HCT116 (cell line): Measurements from ENCODE around the gene MMD2. TPM values are rescaled to one million over a fixed set of nuclear protein-coding genes. Genes with fewer than 3 reads are reported as not detected.

Experiments used
- ATAC-seq: fragments of 200-7000 bp; cut with Tn5 transposase; 2 replicates; pipeline ENCODE4 v1.9.1; 2020; ENCODE audit warnings: mild to moderate bottlenecking, moderate library complexity
- BruUV-seq: library from RNA; stranded (reverse); fragments of 400-500 nt; replicated peaks from 2 replicates; lab custom pipeline; 2021; lab: Mats Ljungman, UMichigan
- CTCF ChIA-PET: fragments of 300-600 bp; sonication (Branson Sonifier 250); formaldehyde crosslinking; loops from one replicate; lab custom pipeline; 2021; ENCODE audit warnings: antibody characterized with exemption; lab: Charles Lee
- POLR2A ChIA-PET: fragments of 300-600, 350-600 bp; sonication (Branson Sonifier 250); formaldehyde crosslinking; loops from one replicate; lab custom pipeline; 2021; ENCODE audit warnings: antibody characterized with exemption; lab: Charles Lee
- RAD21 ChIA-PET, 2 experiments: fragments of 300-600 bp; sonication (Branson Sonifier 250); formaldehyde crosslinking; loops; one replicate each; lab custom pipeline; 2023; ENCODE audit warnings: low total read pairs in 2 of 2; ENCODE audit not compliant: uncharacterized antibody in 2 of 2, unreplicated experiment in 2 of 2, low non-redundant PET in 1 of 2; lab: Charles Lee
- DNase-seq: peaks from one replicate; pipeline ENCODE4 v3.0.0-alpha.2; 2010; ENCODE audit warnings: low read depth, low spot score
- H2AFZ ChIP-seq: fragments of 200-600 bp; shearing (Covaris generic), sonication (generic); 2 replicates; pipeline ENCODE4 v1.6.1; 2017; ENCODE audit warnings: low read depth, mixed run types, mixed read lengths, antibody characterized with exemption, low read length; ENCODE audit not compliant: poor library complexity, severe bottlenecking
- H3K27ac ChIP-seq: 2 replicates; pipeline ENCODE4 v1.5.1; 2012; ENCODE audit warnings: low read depth, low read length
- H3K27me3 ChIP-seq: fragments of 200-600 bp; sonication (generic); 2 replicates; pipeline ENCODE4 v1.6.1; 2016; ENCODE audit warnings: mixed run types, low read length, mixed read lengths; ENCODE audit not compliant: insufficient read depth
- H3K36me3 ChIP-seq, 2 experiments: fragments of 200-500 bp in 1 of 2; fragments of 200-600 bp in 1 of 2; sonication (Bioruptor generic) in 1 of 2; sonication (generic) in 1 of 2; 2 replicates each; pipeline versions ENCODE4 v1.5.1 to v1.6.1; 2014 to 2016; ENCODE audit warnings: low read length in 2 of 2, inconsistent platforms in 1 of 2, mixed read lengths in 1 of 2, mixed run types in 1 of 2; ENCODE audit not compliant: insufficient read depth in 2 of 2, control insufficient read depth in 1 of 2
- H3K4me1 ChIP-seq, 2 experiments: fragments of 200-600 bp in 1 of 2; sonication (generic) in 1 of 2; 2 replicates each; pipeline versions ENCODE4 v1.5.1 to v1.6.1; 2012 to 2017; ENCODE audit warnings: low read length in 2 of 2, inconsistent platforms in 1 of 2, mild to moderate bottlenecking in 1 of 2, mixed read lengths in 1 of 2, mixed run types in 1 of 2, moderate library complexity in 1 of 2; ENCODE audit not compliant: insufficient read depth in 2 of 2, control insufficient read depth in 1 of 2
- H3K4me2 ChIP-seq: fragments of 200-600 bp; sonication (generic); 2 replicates; pipeline ENCODE4 v1.6.1; 2017; ENCODE audit warnings: mixed run types, low read length, mixed read lengths
- H3K4me3 ChIP-seq, 2 experiments: fragments of 200-600 bp in 1 of 2; sonication (generic) in 1 of 2; replicated peaks in 1 of 2; 2 replicates each; pipeline ENCODE4 v1.5.1; 2011 to 2016; ENCODE audit warnings: low read length in 2 of 2, control low read depth in 1 of 2, low read depth in 1 of 2, mild to moderate bottlenecking in 1 of 2, mixed read lengths in 1 of 2, mixed run types in 1 of 2
- H3K79me2 ChIP-seq: fragments of 200-600 bp; sonication (generic); 2 replicates; pipeline ENCODE4 v1.6.1; 2017; ENCODE audit warnings: mild to moderate bottlenecking, mixed run types, low read length, moderate library complexity, mixed read lengths; ENCODE audit not compliant: insufficient read depth
- H3K9ac ChIP-seq: fragments of 200-600 bp; sonication (generic); 2 replicates; pipeline ENCODE4 v1.6.1; 2016; ENCODE audit warnings: low read length, mixed read lengths
- H3K9me2 ChIP-seq: fragments of 200-600 bp; sonication (generic), shearing (Covaris generic); 2 replicates; pipeline ENCODE4 v1.6.1; 2017; ENCODE audit warnings: mixed run types, mild to moderate bottlenecking, moderate library complexity; ENCODE audit not compliant: insufficient read depth
- H3K9me3 ChIP-seq, 2 experiments: fragments of 200-500 bp in 1 of 2; fragments of 200-600 bp in 1 of 2; sonication (Bioruptor generic) in 1 of 2; sonication (generic) in 1 of 2; 2 replicates each; pipeline ENCODE4 v1.6.1; 2014 to 2017; ENCODE audit warnings: low read length in 2 of 2, mixed read lengths in 2 of 2, inconsistent platforms in 1 of 2, low read depth in 1 of 2, mild to moderate bottlenecking in 1 of 2, mixed run types in 1 of 2, moderate library complexity in 1 of 2; ENCODE audit not compliant: control insufficient read depth in 1 of 2, insufficient read depth in 1 of 2
- H4K20me1 ChIP-seq: fragments of 200-600 bp; sonication (generic), shearing (Covaris generic); 2 replicates; pipeline ENCODE4 v1.6.1; 2017; ENCODE audit warnings: mixed run types, mild to moderate bottlenecking, moderate library complexity; ENCODE audit not compliant: insufficient read depth
- CBX3 ChIP-seq: IDR thresholded peaks from 2 replicates; pipeline ENCODE4 v1.6.1; 2012; ENCODE audit warnings: low read depth
- EGR1 ChIP-seq: IDR thresholded peaks from 2 replicates; pipeline ENCODE4 v1.6.1; 2012; ENCODE audit warnings: low read depth
- ELF1 ChIP-seq: IDR thresholded peaks from 2 replicates; pipeline ENCODE4 v1.6.1; 2012; ENCODE audit warnings: low read depth, borderline replicate concordance
- FOSL1 ChIP-seq: IDR thresholded peaks from 2 replicates; pipeline ENCODE4 v1.6.1; 2012; ENCODE audit warnings: low read depth
- JUND ChIP-seq: IDR thresholded peaks from 2 replicates; pipeline ENCODE4 v1.6.1; 2012
- POLR2A ChIP-seq: IDR thresholded peaks from 2 replicates; pipeline ENCODE4 v1.7.0; 2011; ENCODE audit warnings: borderline replicate concordance; ENCODE audit not compliant: insufficient read depth, insufficient read length; ENCODE audit errors: extremely low read depth
- RAD21 ChIP-seq: IDR thresholded peaks from 2 replicates; pipeline ENCODE4 v1.6.1; 2012; ENCODE audit warnings: low read depth, mild to moderate bottlenecking
- SIN3A ChIP-seq: IDR thresholded peaks from 2 replicates; pipeline ENCODE4 v1.6.1; 2012; ENCODE audit warnings: low read depth
- SP1 ChIP-seq: IDR thresholded peaks from 2 replicates; pipeline ENCODE4 v1.6.1; 2012; ENCODE audit warnings: low read depth
- SRF ChIP-seq: IDR thresholded peaks from 2 replicates; pipeline ENCODE4 v1.6.1; 2012; ENCODE audit warnings: low read depth
- TCF7L2 ChIP-seq: IDR thresholded peaks from 2 replicates; pipeline ENCODE4 v1.7.0; 2011; ENCODE audit warnings: borderline replicate concordance, inconsistent platforms; ENCODE audit not compliant: insufficient read depth, insufficient read length; ENCODE audit errors: extremely low read depth
- ZNF274 ChIP-seq: fragments of 200-500 bp; sonication (Bioruptor generic); IDR thresholded peaks from 2 replicates; pipeline ENCODE4 v1.6.1; 2014; ENCODE audit warnings: mild to moderate bottlenecking, low read depth, low read length, inconsistent platforms
- intact Hi-C: fragments of 100-400 bp; cut with micrococcal nuclease; formaldehyde crosslinking; loops from 2 replicates; pipeline ENCODE4 v1.10.0; 2022
- total RNA-seq: library from RNA; stranded (reverse); gene quantifications from one replicate; pipeline ENCODE4 v1.2.1, GENCODE V29; 2021; ENCODE audit not compliant: unreplicated experiment
- TF ChIP-seq, protein P1 (sequence below): IDR thresholded peaks from 2 replicates; pipeline ENCODE4 v1.6.1; 2011; ENCODE audit warnings: mild to moderate bottlenecking, low read length, moderate library complexity; ENCODE audit not compliant: insufficient replicate concordance; ENCODE audit errors: extremely low read depth
- TF ChIP-seq, protein P2 (sequence below): IDR thresholded peaks from 2 replicates; pipeline ENCODE4 v1.6.1; 2012; ENCODE audit warnings: low read depth
- TF ChIP-seq, protein P3 (sequence below), 3 experiments: fragments of 200-600 bp in 1 of 3; sonication (generic) in 1 of 3; IDR thresholded peaks in 2 of 3; conservative IDR thresholded peaks in 1 of 3; 2 replicates each; pipeline ENCODE4 v1.5.1; 2012 to 2017; ENCODE audit warnings: low read depth in 2 of 3, low read length in 2 of 3, antibody characterized with exemption in 1 of 3, borderline replicate concordance in 1 of 3, control low read depth in 1 of 3, mild to moderate bottlenecking in 1 of 3, mixed read lengths in 1 of 3, mixed run types in 1 of 3, moderate library complexity in 1 of 3; ENCODE audit not compliant: insufficient read depth in 1 of 3
- TF ChIP-seq, protein P4 (sequence below): IDR thresholded peaks from 2 replicates; pipeline ENCODE4 v1.6.1; 2012

Gene MMD2
- total RNA-seq, 1 experiment from 2014 or later: not detected

DNA sequence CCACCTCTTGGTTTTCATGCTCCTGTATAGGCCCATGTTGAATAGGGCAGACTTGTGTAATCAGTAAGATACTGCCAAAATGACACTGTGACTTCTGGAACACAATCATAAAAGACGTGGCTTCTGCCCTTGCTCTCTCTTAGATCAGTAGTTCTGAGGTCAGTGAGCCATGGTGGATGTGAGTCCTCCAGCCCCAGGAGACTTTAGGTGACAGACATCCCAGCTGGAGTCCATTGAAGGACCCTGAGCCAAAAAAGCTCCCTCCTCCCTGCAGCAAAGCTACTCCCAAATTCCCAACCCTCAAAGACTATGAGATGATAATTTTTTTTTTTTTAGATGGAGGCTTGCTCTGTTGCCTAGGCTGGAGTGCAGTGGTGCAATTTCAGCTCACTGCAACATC, 72.3 kb downstream of the MMD2 start (continued):
- TF ChIP-seq, protein P1, sequence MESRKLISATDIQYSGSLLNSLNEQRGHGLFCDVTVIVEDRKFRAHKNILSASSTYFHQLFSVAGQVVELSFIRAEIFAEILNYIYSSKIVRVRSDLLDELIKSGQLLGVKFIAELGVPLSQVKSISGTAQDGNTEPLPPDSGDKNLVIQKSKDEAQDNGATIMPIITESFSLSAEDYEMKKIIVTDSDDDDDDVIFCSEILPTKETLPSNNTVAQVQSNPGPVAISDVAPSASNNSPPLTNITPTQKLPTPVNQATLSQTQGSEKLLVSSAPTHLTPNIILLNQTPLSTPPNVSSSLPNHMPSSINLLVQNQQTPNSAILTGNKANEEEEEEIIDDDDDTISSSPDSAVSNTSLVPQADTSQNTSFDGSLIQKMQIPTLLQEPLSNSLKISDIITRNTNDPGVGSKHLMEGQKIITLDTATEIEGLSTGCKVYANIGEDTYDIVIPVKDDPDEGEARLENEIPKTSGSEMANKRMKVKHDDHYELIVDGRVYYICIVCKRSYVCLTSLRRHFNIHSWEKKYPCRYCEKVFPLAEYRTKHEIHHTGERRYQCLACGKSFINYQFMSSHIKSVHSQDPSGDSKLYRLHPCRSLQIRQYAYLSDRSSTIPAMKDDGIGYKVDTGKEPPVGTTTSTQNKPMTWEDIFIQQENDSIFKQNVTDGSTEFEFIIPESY: no peak
- TF ChIP-seq CBX3: no peak
- no peak for TF ChIP-seq JUND

DNA sequence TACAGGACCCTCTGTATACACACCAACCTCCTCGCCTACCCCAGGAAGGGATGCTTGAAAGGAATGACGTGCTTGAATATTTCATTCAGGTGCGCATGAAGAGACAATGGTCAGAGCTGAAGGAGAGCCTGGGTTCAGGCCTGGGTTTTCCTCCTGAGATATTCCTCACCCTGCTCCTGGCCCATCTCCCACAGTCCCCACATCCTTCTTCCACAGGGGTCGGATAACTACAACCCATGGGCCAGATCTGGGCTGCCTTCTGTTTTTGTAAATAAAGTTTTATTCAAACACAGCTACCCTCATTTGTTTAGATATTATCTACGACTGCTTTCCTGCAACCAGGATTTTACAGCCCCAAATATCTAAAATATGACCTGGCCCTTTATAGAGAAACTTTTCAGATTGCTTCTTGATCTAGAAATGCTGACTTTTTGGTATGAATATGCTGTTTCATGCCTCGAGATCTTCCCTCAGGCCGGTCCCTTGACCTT, 73.6 kb downstream of the MMD2 start:
- CTCF ChIA-PET: interaction anchor here (0.6 to 2.2 kb wide), 2 partner anchors 36 to 93 kb away, joined by 3 to 8 read pairs; no protein-coding TSS in a partner anchor
- RAD21 ChIA-PET: no interaction called here
- Histone ChIP-seq H2AFZ (no peak overlapping the region), H3K27ac (no peak overlapping the region), H3K4me2 (no peak overlapping the region), H3K4me1 (peaks cover 0 to 8% of the 10 kb centered on the region in 2 experiments; a peak in 2 of 4 replicates), H3K79me2 (0 out of 2 replicates have a peak, but pooled peaks cover 4% of the 10 kb centered on the region), H3K4me3 (no peak overlapping the region), H3K9ac (no peak overlapping the region), H4K20me1 (no peaks in the 10 kb centered on the region), H3K36me3 (no peaks in the 10 kb centered on the region), H3K9me2 (no peaks in the 10 kb centered on the region), H3K9me3 (no peaks in the 10 kb centered on the region), H3K27me3 (no peaks in the 10 kb centered on the region)
- no peak for ATAC-seq
- intact Hi-C loops: no loop called here
- BruUV-seq: no TSS peak
- DNase-seq: no peak
- POLR2A ChIA-PET: interaction anchor here (0.6 kb wide), 1 partner anchor 128 kb away, joined by 3 read pairs; no protein-coding TSS in a partner anchor
- TF ChIP-seq, protein P2, sequence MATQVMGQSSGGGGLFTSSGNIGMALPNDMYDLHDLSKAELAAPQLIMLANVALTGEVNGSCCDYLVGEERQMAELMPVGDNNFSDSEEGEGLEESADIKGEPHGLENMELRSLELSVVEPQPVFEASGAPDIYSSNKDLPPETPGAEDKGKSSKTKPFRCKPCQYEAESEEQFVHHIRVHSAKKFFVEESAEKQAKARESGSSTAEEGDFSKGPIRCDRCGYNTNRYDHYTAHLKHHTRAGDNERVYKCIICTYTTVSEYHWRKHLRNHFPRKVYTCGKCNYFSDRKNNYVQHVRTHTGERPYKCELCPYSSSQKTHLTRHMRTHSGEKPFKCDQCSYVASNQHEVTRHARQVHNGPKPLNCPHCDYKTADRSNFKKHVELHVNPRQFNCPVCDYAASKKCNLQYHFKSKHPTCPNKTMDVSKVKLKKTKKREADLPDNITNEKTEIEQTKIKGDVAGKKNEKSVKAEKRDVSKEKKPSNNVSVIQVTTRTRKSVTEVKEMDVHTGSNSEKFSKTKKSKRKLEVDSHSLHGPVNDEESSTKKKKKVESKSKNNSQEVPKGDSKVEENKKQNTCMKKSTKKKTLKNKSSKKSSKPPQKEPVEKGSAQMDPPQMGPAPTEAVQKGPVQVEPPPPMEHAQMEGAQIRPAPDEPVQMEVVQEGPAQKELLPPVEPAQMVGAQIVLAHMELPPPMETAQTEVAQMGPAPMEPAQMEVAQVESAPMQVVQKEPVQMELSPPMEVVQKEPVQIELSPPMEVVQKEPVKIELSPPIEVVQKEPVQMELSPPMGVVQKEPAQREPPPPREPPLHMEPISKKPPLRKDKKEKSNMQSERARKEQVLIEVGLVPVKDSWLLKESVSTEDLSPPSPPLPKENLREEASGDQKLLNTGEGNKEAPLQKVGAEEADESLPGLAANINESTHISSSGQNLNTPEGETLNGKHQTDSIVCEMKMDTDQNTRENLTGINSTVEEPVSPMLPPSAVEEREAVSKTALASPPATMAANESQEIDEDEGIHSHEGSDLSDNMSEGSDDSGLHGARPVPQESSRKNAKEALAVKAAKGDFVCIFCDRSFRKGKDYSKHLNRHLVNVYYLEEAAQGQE: no peak
- TF ChIP-seq SRF (no peak), FOSL1 (no peak), RAD21 (no peak), SIN3A (no peak), EGR1 (no peak), SP1 (no peak), ZNF274 (no peak), POLR2A (no peak), CBX3 (no peak), ELF1 (no peak), TCF7L2 (no peak)
- TF ChIP-seq, protein P3, sequence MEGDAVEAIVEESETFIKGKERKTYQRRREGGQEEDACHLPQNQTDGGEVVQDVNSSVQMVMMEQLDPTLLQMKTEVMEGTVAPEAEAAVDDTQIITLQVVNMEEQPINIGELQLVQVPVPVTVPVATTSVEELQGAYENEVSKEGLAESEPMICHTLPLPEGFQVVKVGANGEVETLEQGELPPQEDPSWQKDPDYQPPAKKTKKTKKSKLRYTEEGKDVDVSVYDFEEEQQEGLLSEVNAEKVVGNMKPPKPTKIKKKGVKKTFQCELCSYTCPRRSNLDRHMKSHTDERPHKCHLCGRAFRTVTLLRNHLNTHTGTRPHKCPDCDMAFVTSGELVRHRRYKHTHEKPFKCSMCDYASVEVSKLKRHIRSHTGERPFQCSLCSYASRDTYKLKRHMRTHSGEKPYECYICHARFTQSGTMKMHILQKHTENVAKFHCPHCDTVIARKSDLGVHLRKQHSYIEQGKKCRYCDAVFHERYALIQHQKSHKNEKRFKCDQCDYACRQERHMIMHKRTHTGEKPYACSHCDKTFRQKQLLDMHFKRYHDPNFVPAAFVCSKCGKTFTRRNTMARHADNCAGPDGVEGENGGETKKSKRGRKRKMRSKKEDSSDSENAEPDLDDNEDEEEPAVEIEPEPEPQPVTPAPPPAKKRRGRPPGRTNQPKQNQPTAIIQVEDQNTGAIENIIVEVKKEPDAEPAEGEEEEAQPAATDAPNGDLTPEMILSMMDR (IDR thresholded peaks at IDR 0.05 in 2 of 3, conservative IDR thresholded peaks at IDR 0.05 in 1 of 3; ENCODE audit: borderline replicate concordance in 1 of 3, insufficient read depth in 1 of 3, low read depth in 2 of 3, low read length in 2 of 3): no peak
- TF ChIP-seq, protein P4, sequence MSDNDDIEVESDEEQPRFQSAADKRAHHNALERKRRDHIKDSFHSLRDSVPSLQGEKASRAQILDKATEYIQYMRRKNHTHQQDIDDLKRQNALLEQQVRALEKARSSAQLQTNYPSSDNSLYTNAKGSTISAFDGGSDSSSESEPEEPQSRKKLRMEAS: no peak
